CD14-positive monocyte (primary cell): Measurements from ENCODE around the gene HIGD1A. TPM values are rescaled to one million over a fixed set of nuclear protein-coding genes. Genes with fewer than 3 reads are reported as not detected.

Experiments used
- DNase-seq, 3 donors: peaks; one replicate each; pipeline ENCODE4 v3.0.0-alpha.2; 2011 to 2022
- H2AFZ ChIP-seq: 2 replicates; pipeline ENCODE4 v1.6.0; 2012; ENCODE audit warnings: mild to moderate bottlenecking, low read depth, low read length, inconsistent platforms; ENCODE audit not compliant: insufficient read depth, poor library complexity, severe bottlenecking
- H3K27ac ChIP-seq, 2 donors: 1 replicate in 1 of 2; 2 replicates in 1 of 2; pipeline ENCODE4 v1.5.1; 2012 to 2013; ENCODE audit warnings: low read length in 2 of 2, control low read depth in 1 of 2, inconsistent platforms in 1 of 2, low read depth in 1 of 2, mild to moderate bottlenecking in 1 of 2
- H3K27me3 ChIP-seq, 2 donors: one replicate each; pipeline versions ENCODE4 v1.6.0 to v1.6.1; 2011 to 2013; ENCODE audit warnings: low read length in 2 of 2; ENCODE audit not compliant: control insufficient read depth in 2 of 2, insufficient read depth in 2 of 2
- H3K36me3 ChIP-seq, 2 donors: replicated peaks in 1 of 2; 1 replicate in 1 of 2; 2 replicates in 1 of 2; pipeline versions ENCODE4 v1.5.1 to v1.6.1; 2012 to 2013; ENCODE audit warnings: low read length in 2 of 2, control low read depth in 1 of 2, inconsistent platforms in 1 of 2, mild to moderate bottlenecking in 1 of 2; ENCODE audit not compliant: insufficient read depth in 2 of 2, control insufficient read depth in 1 of 2
- H3K4me1 ChIP-seq, 2 donors: 1 replicate in 1 of 2; 2 replicates in 1 of 2; pipeline versions ENCODE4 v1.5.1 to v1.6.1; 2012 to 2013; ENCODE audit warnings: low read length in 2 of 2, control low read depth in 1 of 2, inconsistent platforms in 1 of 2, mild to moderate bottlenecking in 1 of 2, moderate library complexity in 1 of 2; ENCODE audit not compliant: insufficient read depth in 2 of 2, control insufficient read depth in 1 of 2
- H3K4me2 ChIP-seq: replicated peaks from 2 replicates; pipeline ENCODE3; 2012; ENCODE audit warnings: low read length, moderate library complexity, mild to moderate bottlenecking; ENCODE audit not compliant: poor library complexity, severe bottlenecking; ENCODE audit errors: extremely low read depth
- H3K4me3 ChIP-seq, 3 experiments: fragments of 200-600 bp in 1 of 3; sonication (generic) in 1 of 3; replicated peaks in 1 of 3; 1 replicate in 2 of 3; 2 replicates in 1 of 3; pipeline ENCODE4 v1.5.1; 2011 to 2013; ENCODE audit warnings: low read length in 3 of 3, mild to moderate bottlenecking in 3 of 3, control low read depth in 2 of 3, low read depth in 2 of 3, inconsistent platforms in 1 of 3, moderate library complexity in 1 of 3
- H3K79me2 ChIP-seq: 2 replicates; pipeline ENCODE4 v1.6.0; 2012; ENCODE audit warnings: mild to moderate bottlenecking, control low read depth, inconsistent platforms, low read length, moderate library complexity; ENCODE audit not compliant: insufficient read depth
- H3K9ac ChIP-seq: 2 replicates; pipeline ENCODE4 v1.6.0; 2017; ENCODE audit warnings: low read length, mild to moderate bottlenecking; ENCODE audit not compliant: insufficient read depth, poor library complexity, severe bottlenecking
- H3K9me3 ChIP-seq, 2 donors: replicated peaks in 1 of 2; 1 replicate in 1 of 2; 2 replicates in 1 of 2; pipeline versions ENCODE4 v1.5.1 to v1.6.1; 2012 to 2013; ENCODE audit warnings: low read length in 2 of 2, control low read depth in 1 of 2; ENCODE audit not compliant: control insufficient read depth in 1 of 2, insufficient read depth in 1 of 2
- H4K20me1 ChIP-seq: 2 replicates; pipeline ENCODE4 v1.6.0; 2012; ENCODE audit warnings: mild to moderate bottlenecking, low read length, control low read depth, moderate library complexity; ENCODE audit not compliant: insufficient read depth
- H3K27ac Mint-ChIP-seq, 7 donors: one replicate each; pipeline ENCODE4 v1.8.0; 2020; ENCODE audit warnings: mild to moderate bottlenecking in 7 of 7, mixed read lengths in 7 of 7, moderate library complexity in 6 of 7, inconsistent platforms in 2 of 7
- H3K27me3 Mint-ChIP-seq, 3 donors: one replicate each; pipeline ENCODE4 v1.8.0; 2021 to 2022; ENCODE audit warnings: low read depth in 3 of 3, mild to moderate bottlenecking in 3 of 3, mixed read lengths in 3 of 3, moderate library complexity in 3 of 3, inconsistent platforms in 1 of 3
- H3K36me3 Mint-ChIP-seq, 2 donors: one replicate each; pipeline ENCODE4 v1.8.0; 2020; ENCODE audit warnings: mixed read lengths in 2 of 2, inconsistent platforms in 1 of 2, mild to moderate bottlenecking in 1 of 2
- H3K4me1 Mint-ChIP-seq: one replicate; pipeline ENCODE4 v1.8.0; 2020; ENCODE audit warnings: mild to moderate bottlenecking, mixed read lengths
- H3K4me3 Mint-ChIP-seq, 2 donors: one replicate each; pipeline ENCODE4 v1.8.0; 2020; ENCODE audit warnings: mild to moderate bottlenecking in 2 of 2, mixed read lengths in 2 of 2, moderate library complexity in 1 of 2
- H3K9me3 Mint-ChIP-seq, 7 donors: one replicate each; pipeline ENCODE4 v1.8.0; 2020 to 2022; ENCODE audit warnings: mixed read lengths in 7 of 7, mild to moderate bottlenecking in 6 of 7, moderate library complexity in 6 of 7, inconsistent platforms in 2 of 7
- WGBS: methylation state at CpG from one replicate; pipeline ENCODE4 v1.1.5; 2013; ENCODE audit warnings: missing lambda C conversion rate; ENCODE audit not compliant: insufficient coverage; 5-methylcytosine and 5-hydroxymethylcytosine counted together
- intact Hi-C, 2 donors: fragments of 100-400 bp; cut with micrococcal nuclease; formaldehyde crosslinking; loops; one replicate each; pipeline versions ENCODE4 v1.15.0 to v1.15.1; 2023
- polyA plus RNA-seq, 3 donors: library from polyadenylated mRNA; depleted of rRNA in 1 of 3; unstranded in 2 of 3; stranded (reverse) in 1 of 3; fragments of 300-500 nt in 2 of 3; fragments of >200 nt in 1 of 3; fragmentation: Illumina TruSeq in 2 of 3; gene quantifications; 1 replicate in 2 of 3; 2 replicates in 1 of 3; pipeline ENCODE4 v1.2.3, GENCODE V29; 2012 to 2021
- TF ChIP-seq, protein P1 (sequence below): fragments of 200-600 bp; IDR thresholded peaks from one replicate; pipeline ENCODE4 v1.8.0; 2022; ENCODE audit warnings: antibody characterized with exemption, mild to moderate bottlenecking

Gene HIGD1A
- polyA plus RNA-seq, 3 donors: 34.8 to 115 (median 104) TPM

DNA sequence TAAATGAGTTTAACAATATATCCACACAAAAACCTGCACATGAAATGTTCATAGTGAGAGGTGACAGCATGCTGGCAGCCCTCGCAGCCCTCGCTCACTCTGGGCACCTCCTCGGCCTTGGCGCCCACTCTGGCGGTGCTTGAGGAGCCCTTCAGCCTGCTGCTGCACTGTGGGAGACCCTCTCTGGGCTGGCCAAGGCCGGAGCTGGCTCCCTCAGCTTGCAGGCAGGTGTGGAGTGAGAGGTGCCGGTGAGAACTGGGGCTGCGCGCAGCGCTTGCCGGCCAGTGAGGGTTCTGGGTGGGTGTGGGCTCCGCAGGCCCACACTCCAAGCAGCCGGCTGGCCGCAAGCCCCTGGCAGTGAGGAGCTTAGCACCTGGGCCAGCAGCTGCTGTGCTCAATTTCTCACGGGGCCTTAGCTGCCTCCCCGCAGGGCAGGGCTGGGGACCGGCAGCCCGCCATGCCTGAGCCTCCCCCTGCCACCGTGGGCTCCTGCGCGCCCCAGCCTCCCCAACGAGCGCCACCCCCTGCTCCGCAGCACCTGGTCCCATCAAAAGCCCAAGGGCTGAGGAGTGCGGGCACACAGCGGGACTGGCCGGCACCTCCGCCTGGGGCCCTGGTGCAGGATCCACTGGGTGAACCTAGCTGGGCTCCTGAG lies 34.7 kb downstream of the HIGD1A start:
- intact Hi-C loops: loop anchor here in 1 of 2 donors (10.0 kb wide), 1 partner anchor 165 kb away; the partner anchor contains the start of gene NKTR
- Histone ChIP-seq H2AFZ (no peak overlapping the region), H3K4me3 (no peak overlapping the region), H3K9ac (no peak overlapping the region), H3K4me2 (no peak overlapping the region), H4K20me1 (no peaks in the 10 kb centered on the region), H3K9me3 (no peaks in the 10 kb centered on the region), H3K36me3 (no peaks in the 10 kb centered on the region), H3K27ac (no peak overlapping the region), H3K79me2 (no peaks in the 10 kb centered on the region), H3K4me1 (peaks cover 30 to 40% of the 10 kb centered on the region in 2 donors), H3K27me3 (no peaks in the 10 kb centered on the region)
- 97% methylated on average over 23 of the region's 28 CpGs for WGBS
- Mint-ChIP-seq H3K27me3 (peaks cover 0 to 2% (median 0%) of the 10 kb centered on the region in 3 donors), H3K4me3 (no peak overlapping the region), H3K27ac (no peak overlapping the region), H3K9me3 (peaks cover 0 to 8% (median 6%) of the 10 kb centered on the region in 7 donors), H3K36me3 (peaks cover 0 to 4% of the 10 kb centered on the region in 2 donors), H3K4me1 (peaks cover 44% of the 10 kb centered on the region)
- no peak for DNase-seq
- TF ChIP-seq, protein P1, sequence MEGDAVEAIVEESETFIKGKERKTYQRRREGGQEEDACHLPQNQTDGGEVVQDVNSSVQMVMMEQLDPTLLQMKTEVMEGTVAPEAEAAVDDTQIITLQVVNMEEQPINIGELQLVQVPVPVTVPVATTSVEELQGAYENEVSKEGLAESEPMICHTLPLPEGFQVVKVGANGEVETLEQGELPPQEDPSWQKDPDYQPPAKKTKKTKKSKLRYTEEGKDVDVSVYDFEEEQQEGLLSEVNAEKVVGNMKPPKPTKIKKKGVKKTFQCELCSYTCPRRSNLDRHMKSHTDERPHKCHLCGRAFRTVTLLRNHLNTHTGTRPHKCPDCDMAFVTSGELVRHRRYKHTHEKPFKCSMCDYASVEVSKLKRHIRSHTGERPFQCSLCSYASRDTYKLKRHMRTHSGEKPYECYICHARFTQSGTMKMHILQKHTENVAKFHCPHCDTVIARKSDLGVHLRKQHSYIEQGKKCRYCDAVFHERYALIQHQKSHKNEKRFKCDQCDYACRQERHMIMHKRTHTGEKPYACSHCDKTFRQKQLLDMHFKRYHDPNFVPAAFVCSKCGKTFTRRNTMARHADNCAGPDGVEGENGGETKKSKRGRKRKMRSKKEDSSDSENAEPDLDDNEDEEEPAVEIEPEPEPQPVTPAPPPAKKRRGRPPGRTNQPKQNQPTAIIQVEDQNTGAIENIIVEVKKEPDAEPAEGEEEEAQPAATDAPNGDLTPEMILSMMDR: no peak

DNA sequence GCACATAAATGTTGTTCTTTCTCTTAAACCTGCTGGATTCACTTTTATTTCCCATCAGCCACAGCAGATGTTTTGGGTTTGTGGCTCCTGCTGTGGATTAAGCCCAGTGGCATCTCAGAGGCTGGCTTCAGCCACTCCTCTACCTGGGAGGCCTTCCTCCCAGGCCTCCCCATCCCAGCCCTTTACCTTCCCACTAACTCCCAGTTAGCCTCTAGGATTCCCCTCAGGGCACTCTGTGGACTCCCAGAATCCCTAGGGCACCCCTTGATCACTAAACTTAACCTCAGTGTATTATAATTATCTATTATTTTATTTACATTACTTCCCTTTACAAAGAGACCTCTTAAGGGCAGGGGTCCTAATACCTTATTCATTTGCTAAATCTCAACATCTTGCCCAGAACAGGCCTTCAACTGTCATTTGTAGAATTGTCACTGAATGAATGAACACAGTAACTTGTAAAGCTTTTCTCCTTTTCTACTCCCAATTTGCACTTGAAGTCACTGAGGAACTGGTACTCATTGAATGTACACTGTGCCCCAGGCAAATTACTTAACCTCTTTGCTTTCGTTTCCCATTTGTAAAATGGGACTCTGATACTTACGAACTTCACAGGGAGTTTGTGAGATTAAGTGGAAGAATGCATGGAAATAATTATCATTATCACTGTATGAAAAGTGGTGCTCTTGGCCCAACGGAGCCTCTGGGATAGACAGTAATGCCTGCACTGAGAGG lies 39.6 kb downstream of the HIGD1A start:
- intact Hi-C loops: loop anchor here in 1 of 2 donors (10.0 kb wide), 1 partner anchor 160 kb away; the partner anchor contains the start of gene NKTR
- TF ChIP-seq, protein P1: no peak
- H3K4me1 ChIP-seq: peaks cover 66 to 69% of the 10 kb centered on the region in 2 donors
- no peaks in the 10 kb centered on the region for H3K27me3 ChIP-seq
- H3K4me2 ChIP-seq: peak overlapping the region; percentile 71
- no peaks in the 10 kb centered on the region for H3K79me2 ChIP-seq
- no peaks in the 10 kb centered on the region for H3K36me3 ChIP-seq
- peaks cover 68% of the 10 kb centered on the region for H3K4me1 Mint-ChIP-seq
- H3K9me3 Mint-ChIP-seq: peaks cover 0 to 6% (median 0%) of the 10 kb centered on the region in 7 donors
- H3K27ac Mint-ChIP-seq: peak overlapping the region; percentile 90 to 99 (median 92)
- WGBS: 100% methylated on average over 1 of the region's 3 CpGs
- H3K27ac ChIP-seq: peak overlapping the region; percentile 80 to 87
- no peak overlapping the region for H3K9ac ChIP-seq
- no peak overlapping the region for H2AFZ ChIP-seq
- peaks cover 0 to 6% of the 10 kb centered on the region in 2 donors for H3K36me3 Mint-ChIP-seq
- H3K4me3 Mint-ChIP-seq: peak overlapping the region; percentile 41 to 57
- H3K27me3 Mint-ChIP-seq: peaks cover 0 to 2% (median 0%) of the 10 kb centered on the region in 3 donors
- peak in 2 of 3 donors; percentile 44 to 61 for DNase-seq
- no peaks in the 10 kb centered on the region for H4K20me1 ChIP-seq
- H3K9me3 ChIP-seq: no peaks in the 10 kb centered on the region
- H3K4me3 ChIP-seq: peak overlapping the region in 1 of 3 experiments; percentile 55
